BJ (cell line): Measurements from ENCODE around the gene FMO2. TPM values are rescaled to one million over a fixed set of nuclear protein-coding genes. Genes with fewer than 3 reads are reported as not detected.

ENCODE experiments used
- CTCF ChIA-PET: fragments of 350-600 bp; formaldehyde crosslinking; extraction: SDS; loops from one replicate; lab custom pipeline; 2021; ENCODE audit warnings: antibody characterized with exemption, inconsistent platforms; lab: Yijun Ruan, JAX
- POLR2A ChIA-PET: fragments of 300-600 bp; sonication (Branson Sonifier 250); formaldehyde crosslinking; extraction: SDS; loops from one replicate; lab custom pipeline; 2021; ENCODE audit warnings: antibody characterized with exemption; lab: Charles Lee
- DNase-seq: peaks from one replicate; pipeline ENCODE4 v3.0.0-alpha.2; 2011; ENCODE audit warnings: low read depth
- H3K27me3 ChIP-seq: 2 replicates; pipeline ENCODE4 v1.6.0; 2011; ENCODE audit warnings: low read length; ENCODE audit not compliant: control insufficient read depth, insufficient read depth
- H3K36me3 ChIP-seq: 2 replicates; pipeline ENCODE4 v1.5.1; 2011; ENCODE audit warnings: low read length; ENCODE audit not compliant: control insufficient read depth, insufficient read depth
- H3K4me3 ChIP-seq: 2 replicates; pipeline ENCODE4 v1.5.1; 2011; ENCODE audit warnings: low read depth, mild to moderate bottlenecking, control low read depth, low read length
- CTCF ChIP-seq: IDR thresholded peaks from 2 replicates; pipeline ENCODE4 v1.5.1; 2011; ENCODE audit warnings: low read depth, mild to moderate bottlenecking, control low read depth, inconsistent platforms, low read length, moderate library complexity; ENCODE audit not compliant: insufficient read depth
- polyA plus RNA-seq: library from polyadenylated mRNA; depleted of rRNA; stranded (reverse); fragments of >200 nt; gene quantifications from 2 replicates; pipeline ENCODE4 v1.2.3, GENCODE V29; 2011; rRNA removed
- small RNA-seq: library from RNA; depleted of rRNA; stranded (forward); fragments of <200 nt; gene quantifications from one replicate; pipeline ENCODE3, GENCODE V24; 2012; ENCODE audit warnings: low replicate concordance, low read depth; ENCODE audit not compliant: insufficient read length

FMO2 gene
- polyA plus RNA-seq, 1 experiment, result 0.17 TPM

GRCh38 chr1:171256940-171257606 lies 72.0 kb downstream of the FMO2 start:
- Histone ChIP-seq H3K27me3 (no peaks in the 10 kb centered on the region), H3K36me3 (no peaks in the 10 kb centered on the region), H3K4me3 (no peak overlapping the region)
- ChIA-PET CTCF (interaction anchor here (0.8 to 2.3 kb wide), 7 partner anchors 12 to 291 kb away, joined by 3 to 9 read pairs (median 4); partner anchors contain the start of gene FMO4), POLR2A (interaction anchor here (0.6 to 0.9 kb wide), 2 partner anchors 37 to 39 kb away, joined by 4 read pairs; no protein-coding TSS in a partner anchor)
- TF ChIP-seq CTCF, result no peak
- no peak for DNase-seq

GRCh38 chr1:171257607-171258076 lies 72.5 kb downstream of the FMO2 start:
- ChIA-PET POLR2A (interaction anchor here (0.6 kb wide), 1 partner anchor 37 kb away, joined by 4 read pairs; no protein-coding TSS in a partner anchor), CTCF (interaction anchor here (1.0 to 2.3 kb wide), 6 partner anchors 12 to 291 kb away, joined by 3 to 9 read pairs (median 4); partner anchors contain the start of gene FMO4)
- DNase-seq, result no peak
- Histone ChIP-seq H3K36me3 (no peaks in the 10 kb centered on the region), H3K27me3 (no peaks in the 10 kb centered on the region), H3K4me3 (no peak overlapping the region)
- TF ChIP-seq CTCF, result no peak

- no peak for DNase-seq
- POLR2A ChIA-PET, result interaction anchor here (1.0 kb wide), 1 partner anchor 55 kb away, joined by 3 read pairs; the partner anchor contains the start of gene FMO4
- H3K4me3 ChIP-seq, result no peak overlapping the region
- CTCF ChIA-PET, result interaction anchor here (0.9 to 2.3 kb wide), 6 partner anchors 13 to 117 kb away, joined by 3 to 9 read pairs (median 4); partner anchors contain the start of gene FMO4
- H3K27me3 ChIP-seq, result no peaks in the 10 kb centered on the region
- TF ChIP-seq CTCF, result no peak
- no peaks in the 10 kb centered on the region for H3K36me3 ChIP-seq
Measured at GRCh38 chr1:171258429-171258828, 73.3 kb downstream of the FMO2 start.

- POLR2A ChIA-PET, result interaction anchor here (1.0 kb wide), 1 partner anchor 55 kb away, joined by 3 read pairs; the partner anchor contains the start of gene FMO4
- no peak for TF ChIP-seq CTCF
- H3K4me3 ChIP-seq, result no peak overlapping the region
- no peaks in the 10 kb centered on the region for H3K27me3 ChIP-seq
- H3K36me3 ChIP-seq, result no peaks in the 10 kb centered on the region
- CTCF ChIA-PET, result interaction anchor here (0.6 to 2.0 kb wide), 5 partner anchors 13 to 1094 kb away, joined by 3 to 7 read pairs (median 4); partner anchors contain the start of gene FMO4
- no peak for DNase-seq
Measured at GRCh38 chr1:171258943-171259342, 73.8 kb downstream of the FMO2 start.

Small RNAs within 50 kb of the gene (small RNA-seq; reads per million reads assigned to genes)
- not detected for gene RF00019

Other genes with a start within 250 kb of the FMO2 start
- 0.10 and 0.17 TPM in 2 replicates for gene MROH9, start 249.8 kb upstream of the FMO2 start, polyA plus RNA-seq
- 0.45 and 0.70 TPM in 2 replicates for gene FMO3, start 94.4 kb upstream of the FMO2 start, polyA plus RNA-seq
- gene FMO1, start 63.2 kb downstream of the FMO2 start, polyA plus RNA-seq, result 0.91 and 2.0 TPM in 2 replicates
- gene FMO4, start 128.9 kb downstream of the FMO2 start, polyA plus RNA-seq, result 4.2 and 7.5 TPM in 2 replicates